Epidermal melanocyte (primary cell): Measurements from ENCODE around the gene DPYSL3.
A peak's percentile ranks its signal among the peaks of the same experiment; 100 is the strongest.

ENCODE experiments used
- DNase-seq: peaks from one replicate; pipeline ENCODE4 v3.0.0; 2011; ENCODE audit warnings: low spot score; ENCODE audit not compliant: insufficient read length

DPYSL3 gene

DNA sequence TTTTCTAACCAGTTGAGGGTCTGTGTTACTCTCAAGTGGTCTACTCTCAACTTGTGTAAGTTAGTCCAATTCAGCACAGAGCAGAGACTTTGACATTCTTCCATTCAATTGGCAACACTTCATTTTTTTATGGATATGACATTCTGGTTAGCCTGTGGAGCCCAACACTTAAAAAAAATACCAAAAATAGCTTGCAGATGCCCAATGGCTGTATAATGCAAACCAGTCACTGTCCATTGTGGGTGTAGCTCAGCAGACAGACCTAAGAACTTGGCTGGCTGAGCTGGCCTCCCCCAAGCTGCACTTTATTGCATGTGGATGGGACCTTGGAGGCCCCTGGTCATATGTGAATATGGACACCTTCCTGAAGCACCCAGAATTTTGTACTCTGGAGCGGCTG lies 103.2 kb downstream of the DPYSL3 start:
- DNase-seq, result no peak

DNA sequence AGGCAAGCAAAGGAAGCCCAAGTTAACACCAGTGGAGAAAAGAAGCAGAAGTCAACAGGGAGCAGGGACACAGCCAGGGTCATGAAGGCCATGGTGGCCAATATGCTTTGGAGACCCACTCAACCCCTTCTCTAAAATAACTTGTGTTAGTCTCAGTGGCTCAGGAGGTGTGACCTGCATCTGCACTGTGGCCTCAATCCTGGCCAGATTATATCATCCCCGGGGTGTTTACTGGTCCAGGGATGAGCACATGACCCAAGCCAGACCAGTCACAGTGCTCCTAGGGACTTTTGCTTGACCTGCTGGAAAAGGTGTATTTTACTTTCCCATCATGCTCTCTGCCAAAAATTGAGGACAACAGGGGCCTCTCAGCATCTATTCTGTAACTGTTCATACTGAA lies 105.2 kb downstream of the DPYSL3 start:
- no peak for DNase-seq

DNA sequence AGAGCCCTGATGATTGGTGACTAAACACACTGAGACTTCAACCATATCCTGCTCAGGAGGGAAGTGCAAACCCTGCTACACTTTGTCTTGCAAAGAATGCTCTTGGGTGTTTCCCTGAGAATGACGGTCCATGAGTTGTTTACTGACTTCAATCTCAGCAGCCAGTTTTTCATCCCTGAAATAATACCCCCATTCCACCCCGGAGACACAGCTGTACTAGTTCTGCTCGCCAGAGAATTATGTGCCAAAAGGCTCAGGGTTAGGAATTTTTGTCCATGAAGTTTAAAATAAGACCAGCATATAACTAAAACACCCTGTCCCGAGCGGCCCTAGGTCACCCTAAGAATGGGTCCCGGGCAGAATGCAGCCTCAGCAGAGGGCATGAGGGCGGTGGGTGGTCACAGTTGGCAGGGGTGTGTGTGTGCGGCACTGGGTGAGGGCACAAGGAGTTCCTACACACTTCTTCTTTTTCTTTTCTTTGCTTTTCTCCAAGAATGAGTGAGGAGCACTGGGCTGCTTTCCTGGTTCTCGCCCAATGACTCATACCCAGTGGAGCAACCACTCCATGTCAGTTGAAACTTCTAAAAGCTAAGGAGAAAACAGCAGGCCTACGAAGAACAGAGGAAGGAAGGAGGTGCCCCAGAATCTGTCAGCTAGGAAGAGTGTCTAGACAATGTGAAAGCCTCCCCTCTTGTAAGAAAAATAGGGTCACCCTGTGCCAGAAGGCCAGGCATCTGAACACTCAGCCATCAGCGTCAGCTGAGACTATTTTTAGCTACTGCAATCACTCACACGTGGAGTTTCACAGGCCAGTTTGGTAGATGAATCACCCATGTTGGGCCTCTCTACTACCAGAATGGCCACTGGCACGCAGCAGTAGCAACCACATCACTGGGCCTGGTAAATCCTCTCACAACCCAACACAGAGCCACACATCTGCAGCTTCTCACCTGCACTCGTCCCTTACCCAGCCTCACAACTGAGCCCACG lies 105.9 kb downstream of the DPYSL3 start:
- DNase-seq, result peak; percentile 60

DNA sequence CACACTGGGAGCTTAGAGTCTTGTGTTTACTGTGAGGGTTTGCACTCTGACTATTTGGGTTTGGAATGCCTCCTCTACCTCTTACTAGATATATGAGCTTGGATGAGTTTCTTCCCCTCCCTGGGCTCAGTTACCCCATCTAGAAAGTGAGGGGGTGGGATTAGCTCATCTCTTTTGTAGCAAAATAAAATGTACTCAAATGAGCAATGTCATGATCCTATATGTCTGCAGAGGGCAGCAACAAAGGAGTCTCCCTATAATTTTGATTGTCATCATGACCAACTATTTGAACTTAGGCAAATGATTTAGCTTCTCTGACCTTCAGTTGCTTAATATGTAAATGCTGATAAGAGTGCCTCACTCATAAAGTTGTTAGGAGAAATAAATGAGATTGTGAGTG lies 109.0 kb downstream of the DPYSL3 start:
- DNase-seq, result no peak

DNA sequence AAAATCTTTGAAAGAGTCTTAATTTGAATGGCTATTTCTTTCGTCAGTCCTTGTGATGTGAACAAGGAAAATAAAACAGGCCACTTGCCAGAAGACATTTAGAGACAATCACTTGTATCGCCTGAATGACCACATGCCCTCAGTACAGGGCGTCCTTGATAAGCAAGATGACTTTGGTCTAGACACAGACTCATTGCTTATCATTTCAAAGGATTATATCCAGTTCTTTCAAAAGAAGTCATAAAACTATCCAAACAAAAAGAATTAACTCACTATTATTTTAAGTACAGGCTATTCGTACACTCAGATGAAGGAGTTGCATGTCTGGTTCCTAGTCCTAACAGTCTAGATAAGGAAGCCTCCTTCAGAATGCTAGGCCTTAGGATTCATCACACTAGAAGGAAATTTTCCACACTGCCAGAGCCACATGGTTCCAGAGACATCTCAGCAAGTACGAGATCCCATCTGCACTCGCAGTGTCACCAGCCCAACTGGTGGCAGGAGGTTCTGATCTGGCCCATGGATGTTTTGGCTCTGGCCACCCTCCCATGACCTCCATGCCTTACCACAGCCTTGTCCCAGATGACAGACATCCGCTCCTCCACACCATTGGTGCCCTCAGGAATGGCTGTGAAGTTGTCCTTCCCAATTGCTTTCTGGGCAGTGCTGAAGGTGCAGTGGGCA lies 109.6 kb downstream of the DPYSL3 start:
- no peak for DNase-seq

DNA sequence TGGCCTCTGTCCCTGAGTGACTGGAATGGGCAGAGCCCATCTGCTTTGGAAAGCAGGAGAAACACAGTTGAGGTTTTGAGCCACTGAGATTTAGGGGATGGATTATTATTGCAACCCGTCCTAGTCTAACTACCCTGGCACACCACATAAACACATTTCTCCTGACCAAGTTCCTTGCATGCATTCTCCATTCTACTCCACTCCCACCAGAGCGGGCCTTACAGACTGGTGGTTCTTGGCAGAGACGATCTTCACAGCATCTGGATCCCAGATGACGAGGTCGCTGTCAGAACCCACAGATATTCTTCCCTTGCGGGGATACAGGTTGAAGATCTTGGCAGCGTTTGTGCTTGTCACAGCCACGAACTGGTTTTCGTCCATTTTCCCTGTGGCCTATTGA lies 111.0 kb downstream of the DPYSL3 start:
- peak; percentile 66 for DNase-seq

DNA sequence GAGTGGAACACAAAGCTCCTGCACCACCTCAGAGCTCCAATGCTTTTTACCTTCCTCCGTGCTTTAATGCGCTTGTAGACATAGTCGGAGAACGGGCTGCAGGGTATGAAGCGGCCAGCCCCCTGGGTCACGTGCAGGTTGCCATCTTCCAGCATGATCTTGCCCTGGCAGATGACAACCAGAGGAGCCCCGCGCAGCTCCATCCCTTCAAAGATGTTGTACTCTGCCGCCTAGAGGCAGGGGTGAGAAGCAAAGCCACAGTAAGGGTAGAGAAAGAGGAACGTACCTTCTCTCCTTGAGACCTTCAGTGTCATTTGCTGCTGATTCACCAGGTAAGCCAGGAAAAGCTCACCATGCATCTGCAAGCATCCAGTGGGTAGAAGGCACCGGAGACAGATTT lies 112.3 kb downstream of the DPYSL3 start:
- DNase-seq, result no peak

DNA sequence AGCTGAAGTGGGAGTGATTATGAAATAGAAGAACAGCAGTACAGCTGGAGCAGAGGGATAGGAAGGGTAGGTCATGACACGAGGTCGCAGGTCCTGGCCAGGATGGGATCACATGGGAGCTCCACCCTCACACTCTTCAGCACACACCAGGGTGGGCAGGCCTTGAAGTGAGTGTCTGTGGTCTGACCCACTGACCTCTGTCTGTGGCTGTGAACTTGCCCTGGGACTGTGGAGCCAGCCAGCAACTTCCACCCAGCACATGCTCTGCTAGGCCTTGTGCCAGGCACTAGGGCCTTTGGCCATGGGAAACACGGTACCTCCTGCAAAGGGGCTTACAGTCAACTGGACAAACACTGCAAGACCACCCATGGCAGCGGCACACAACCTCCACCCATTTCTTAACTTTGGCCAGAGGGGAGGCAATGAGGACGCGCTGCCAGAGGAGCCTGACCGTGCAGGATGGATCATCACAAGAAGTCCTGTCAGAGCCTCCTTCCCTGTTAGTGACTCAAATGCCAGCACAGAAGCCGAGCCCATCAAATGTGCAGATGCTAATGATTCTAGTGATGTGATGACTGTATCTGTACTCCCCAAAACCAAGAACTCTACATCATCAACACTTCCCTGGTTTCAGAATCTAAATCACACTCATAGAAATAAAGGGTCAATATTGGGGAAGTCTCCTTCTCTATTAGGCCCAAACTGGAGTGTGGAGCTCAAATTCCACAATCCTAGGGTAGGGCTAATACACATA lies 113.6 kb downstream of the DPYSL3 start:
- DNase-seq, result no peak

DNA sequence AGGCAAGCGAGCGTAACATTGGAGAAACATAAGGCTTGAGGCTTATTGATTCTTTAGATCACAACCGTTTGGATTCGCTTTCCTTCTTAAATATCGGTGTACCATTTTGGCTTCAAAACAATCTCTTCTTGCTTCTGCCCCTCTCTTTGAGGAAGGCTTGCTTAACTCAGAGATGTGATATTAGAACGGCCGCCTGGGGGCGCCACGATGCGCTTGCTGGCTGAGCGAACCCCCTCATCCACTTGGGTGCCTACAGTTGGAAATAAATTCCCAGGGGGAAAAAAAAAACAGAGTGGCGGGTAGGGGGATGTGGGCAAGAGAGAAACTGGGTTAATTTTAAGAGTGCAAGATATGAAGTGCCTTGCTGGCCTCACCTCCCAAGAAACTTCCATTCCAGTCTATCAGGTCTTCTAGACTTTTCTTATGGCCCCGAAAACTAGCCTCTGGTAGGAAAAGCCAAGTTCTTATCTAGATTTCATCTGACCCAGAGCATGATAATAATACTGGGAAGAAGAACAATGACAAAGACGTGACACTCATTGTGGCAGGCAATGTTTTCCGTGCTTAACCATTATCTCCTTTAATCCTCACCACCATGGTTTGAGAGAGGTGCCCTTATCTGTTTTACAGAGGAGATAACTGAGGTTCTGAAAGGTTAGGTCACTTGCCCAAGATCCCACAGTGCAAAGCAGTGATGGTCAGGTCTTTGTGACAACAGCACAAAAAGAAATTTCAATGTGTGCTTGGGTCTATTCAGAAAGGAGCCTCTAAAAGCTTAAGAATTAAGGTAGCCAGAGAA lies 115.8 kb downstream of the DPYSL3 start:
- no peak for DNase-seq

DNA sequence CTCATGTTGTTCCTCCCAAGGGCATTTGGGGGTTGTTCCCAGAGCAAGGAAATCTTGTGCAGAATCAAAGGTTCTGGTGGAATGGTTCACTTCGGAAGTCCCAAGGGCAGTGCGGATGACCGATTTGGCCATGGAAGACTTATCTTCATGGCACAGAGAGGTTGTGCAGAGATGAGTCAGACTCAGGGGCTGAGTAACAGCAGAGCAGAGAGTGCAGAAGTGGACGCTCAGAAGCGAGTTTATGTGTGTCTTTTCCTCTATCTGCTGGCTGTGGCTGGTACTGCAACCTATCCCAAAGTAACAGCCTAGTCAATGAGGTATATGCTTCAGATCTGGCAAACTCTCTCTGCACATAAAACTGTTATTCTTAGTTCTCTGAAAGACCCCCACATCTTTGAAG lies 118.1 kb downstream of the DPYSL3 start:
- peak; percentile 54 for DNase-seq

DNA sequence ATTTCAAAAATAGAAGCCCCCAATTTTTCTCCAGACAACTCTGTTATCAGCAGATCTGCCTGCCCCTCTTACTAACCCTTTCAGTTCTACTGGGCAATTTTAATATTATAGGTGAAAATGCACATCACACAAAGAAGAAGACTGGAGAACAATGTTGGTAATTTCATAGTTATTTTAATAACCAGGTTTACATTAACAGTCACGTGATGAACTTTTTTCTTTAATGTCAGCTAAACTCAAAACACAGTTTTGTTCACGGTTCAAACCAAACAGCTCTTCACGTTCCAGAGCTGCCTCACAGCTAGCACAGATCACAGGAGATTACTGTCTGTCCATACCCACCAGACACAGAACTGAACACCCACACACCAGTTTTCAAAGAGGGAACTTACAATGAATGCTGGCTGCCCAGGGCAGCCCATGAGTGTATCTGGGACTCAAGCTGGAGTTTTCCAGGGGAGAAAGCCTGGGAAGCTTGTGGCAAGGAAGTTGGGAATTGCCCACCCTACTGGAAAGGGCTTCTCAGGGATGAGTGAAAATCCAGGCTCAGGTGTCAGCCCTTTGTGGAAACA lies 119.1 kb downstream of the DPYSL3 start:
- no peak for DNase-seq

DNA sequence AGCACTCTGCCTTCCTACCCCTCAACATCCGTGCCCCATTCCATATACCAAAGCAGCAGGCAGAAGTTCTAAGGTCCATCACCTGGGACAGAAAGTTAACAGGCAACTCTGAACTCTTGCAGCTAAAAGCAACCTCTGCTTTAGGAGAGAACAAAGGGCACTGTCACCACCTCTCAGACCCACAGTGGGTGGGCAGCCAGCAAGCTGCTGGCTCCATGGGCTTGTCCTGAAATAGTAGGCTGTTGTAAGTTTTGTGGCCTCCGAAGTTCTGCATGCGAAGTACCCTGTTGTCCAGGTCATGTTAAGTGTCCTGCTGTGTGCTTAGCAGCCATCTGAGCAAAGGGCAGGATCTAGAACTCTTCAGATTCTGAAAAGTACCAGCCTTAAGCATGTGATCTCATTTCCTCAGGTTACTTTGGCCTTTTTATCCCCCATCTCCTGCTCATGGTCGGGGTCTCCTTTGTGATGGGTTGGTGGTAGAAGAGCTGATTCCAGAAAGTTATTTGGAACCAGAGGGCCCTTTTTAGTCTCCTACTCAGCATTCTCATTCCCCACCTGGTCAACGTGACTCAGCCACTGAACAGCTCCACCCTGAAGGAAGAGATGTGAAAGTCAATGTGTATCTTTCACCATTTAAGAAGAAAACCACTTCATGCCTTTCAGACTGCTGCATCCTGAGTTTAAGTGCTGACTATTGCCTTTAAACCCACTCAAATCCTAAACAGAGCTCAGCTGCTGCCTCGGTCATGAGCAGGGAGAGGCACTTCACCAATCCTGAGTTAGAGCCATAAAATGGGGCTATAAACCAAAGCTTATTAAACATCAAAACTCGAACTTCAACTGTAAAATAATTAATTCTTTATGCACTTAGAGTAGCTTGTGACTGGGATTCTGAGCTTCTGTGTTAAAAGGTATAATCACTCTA lies 121.4 kb downstream of the DPYSL3 start:
- DNase-seq, result no peak

DNA sequence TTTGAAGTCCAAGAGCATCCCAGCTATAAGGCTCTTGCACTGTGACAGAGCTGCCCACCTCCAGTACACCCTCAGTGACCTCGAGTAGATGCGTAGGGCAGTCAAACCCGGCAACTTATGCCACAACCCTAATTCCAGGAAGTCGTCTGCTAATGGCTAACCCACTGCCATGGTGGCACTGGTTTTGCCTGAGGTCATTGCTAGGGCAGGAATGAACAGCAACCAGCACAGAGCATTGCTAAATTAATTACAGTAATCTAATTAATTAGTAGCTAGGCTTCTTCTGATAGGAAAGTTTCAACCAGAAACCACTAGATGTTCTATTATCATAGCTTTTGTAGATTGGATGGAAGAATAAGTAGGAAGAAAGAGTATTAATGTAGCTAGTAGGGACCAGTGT lies 122.8 kb downstream of the DPYSL3 start:
- DNase-seq, result no peak

DNA sequence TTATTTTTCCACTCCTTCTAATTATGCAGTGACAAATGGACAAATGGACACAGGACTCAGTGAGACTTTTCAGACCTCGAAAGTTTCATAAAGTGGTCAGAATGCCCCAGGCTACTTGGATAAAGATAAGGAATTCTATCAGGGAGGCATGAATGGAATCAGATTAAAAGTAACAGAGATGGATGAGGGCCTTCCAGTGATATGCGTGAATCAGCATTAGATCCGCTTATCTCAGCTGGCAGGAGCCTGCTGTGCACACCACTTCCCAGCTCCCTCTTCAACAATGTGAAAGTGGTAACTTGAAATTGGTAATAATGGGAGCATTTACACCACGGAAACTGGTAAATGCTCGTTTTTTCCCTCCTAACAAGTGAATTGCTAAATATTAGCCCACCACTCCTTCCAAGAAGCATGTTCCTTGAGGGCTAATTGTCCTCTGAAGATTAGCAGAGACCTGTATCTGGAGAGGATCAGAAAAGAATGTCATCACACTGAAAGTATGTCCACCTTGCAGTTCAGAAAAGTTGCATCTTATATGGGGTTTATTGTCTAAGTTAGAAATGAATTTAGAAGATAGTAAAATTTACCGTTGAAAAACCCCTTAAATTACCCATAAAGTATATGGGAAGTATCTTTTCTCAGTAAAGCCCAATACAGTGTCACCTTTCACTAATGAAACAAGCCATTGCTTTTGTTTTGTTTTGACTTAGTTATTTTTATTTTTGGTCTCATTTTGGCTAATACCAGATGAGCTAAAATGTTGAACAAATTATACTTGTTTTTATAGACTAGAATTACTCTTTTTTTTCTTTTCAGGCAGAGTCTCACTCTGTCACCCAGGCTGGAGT lies 125.3 kb downstream of the DPYSL3 start:
- DNase-seq, result no peak

DNA sequence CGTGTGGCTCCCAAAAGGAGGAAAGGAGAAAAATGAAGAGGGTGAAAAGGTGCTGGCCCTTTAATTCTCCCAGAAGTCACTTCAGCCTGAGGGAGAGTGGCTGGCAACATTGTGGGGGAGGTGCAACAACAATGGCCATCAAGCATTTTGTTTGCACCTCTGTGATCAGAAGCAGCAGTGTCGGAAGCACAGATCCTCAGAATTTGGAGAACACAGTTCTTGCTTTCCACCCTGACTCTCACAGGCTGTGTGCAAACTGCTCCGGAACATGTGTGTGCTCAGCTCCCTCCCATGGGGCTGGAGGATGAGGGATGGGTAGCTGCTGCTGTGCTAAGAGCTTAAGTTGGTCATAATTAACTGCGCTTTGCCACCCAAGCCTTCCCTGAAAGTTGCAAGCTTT lies 127.1 kb downstream of the DPYSL3 start:
- DNase-seq, result no peak

DNA sequence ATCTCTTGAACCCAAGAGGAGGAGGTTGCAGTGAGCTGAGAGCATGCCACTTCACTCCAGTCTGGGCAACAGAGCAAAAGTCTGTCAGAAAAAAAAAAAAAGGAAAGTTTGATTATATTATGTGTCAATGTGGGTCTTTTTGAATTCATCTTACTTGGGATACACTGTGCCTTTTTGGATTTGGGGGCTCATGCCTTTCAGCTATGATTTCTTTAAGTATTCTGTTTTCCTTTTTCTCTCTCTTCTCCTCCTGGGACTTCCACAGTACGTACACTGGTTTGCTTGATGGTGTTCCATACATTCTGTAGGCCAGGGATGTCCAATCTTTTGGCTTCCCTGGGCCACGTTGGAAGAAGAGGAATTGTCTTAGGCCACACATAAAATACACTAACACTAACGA lies 128.3 kb downstream of the DPYSL3 start:
- DNase-seq, result no peak

DNA sequence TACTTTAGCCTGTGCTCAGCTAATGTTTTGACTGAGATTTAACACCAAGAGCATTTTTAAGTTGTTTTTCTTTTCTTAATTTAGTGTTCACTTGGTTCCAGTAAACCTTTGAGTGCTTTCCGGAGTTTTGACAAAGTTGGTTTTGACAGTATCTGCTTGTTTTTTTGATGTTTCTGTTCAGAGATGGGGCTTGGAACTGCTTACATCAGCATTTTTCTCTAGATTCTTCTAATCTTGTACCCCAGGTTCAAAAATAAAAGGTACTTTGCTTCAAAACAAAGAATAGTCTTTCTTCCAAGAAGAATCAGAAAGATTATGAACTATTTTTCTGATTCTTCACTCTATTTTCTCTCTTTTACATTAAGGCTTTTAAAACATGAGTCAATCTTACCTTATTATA lies 132.2 kb downstream of the DPYSL3 start:
- DNase-seq, result no peak

DNA sequence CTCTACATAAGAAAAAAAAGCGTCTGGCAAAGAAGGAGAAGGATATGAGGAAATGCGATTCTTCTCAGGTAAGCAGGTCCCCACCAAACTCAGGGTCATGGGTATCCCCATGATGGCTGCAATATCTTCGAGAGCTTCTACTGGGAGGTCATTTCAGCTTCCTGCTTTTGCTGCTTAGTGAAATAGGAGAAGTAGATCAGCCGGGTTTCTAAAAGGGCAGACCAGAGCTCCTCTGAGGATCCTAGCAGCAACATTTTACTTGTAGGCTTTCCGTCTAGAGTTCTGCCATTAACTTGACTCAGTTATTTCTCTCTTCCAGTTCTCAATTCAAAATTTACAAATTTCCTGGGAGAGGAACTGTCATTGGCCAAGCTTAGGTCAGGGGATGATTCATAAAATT lies 134.7 kb downstream of the DPYSL3 start:
- no peak for DNase-seq

DNA sequence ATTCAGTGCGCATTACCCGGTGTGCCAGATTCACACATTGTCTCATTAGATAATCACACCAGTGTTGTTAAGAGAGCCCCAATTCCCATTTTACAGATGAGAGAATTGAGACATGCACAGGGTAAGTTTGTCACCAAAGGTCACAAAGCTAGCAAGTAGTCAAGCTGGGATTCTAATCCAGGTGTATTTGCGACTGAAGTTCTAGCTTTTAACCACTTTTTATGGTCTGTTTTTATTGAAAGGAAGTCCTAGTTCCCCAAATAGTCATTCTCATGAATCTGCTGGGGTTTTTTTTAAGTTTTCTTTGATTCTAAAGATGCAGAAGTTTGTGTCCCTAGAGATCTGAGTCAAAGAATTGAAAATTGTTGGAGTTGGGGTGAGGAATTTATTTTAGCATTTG lies 136.5 kb downstream of the DPYSL3 start:
- DNase-seq, result no peak
